GM18858 (cell line): ENCODE data around the gene AARS1.
"Not testable (repeated sequence)": the region's sequence is repeated elsewhere in the genome, so short reads cannot be mapped to it uniquely, and the experiment has no call there.

Source experiments
- ATAC-seq: cut with Tn5 transposase; IDR thresholded peaks from one replicate; pipeline ENCODE4 v1.9.1; 2021; ENCODE audit not compliant: unreplicated experiment

The AARS1 gene

GRCh38 chr16:70225430-70225829 is 63.9 kb downstream of the AARS1 start:
- ATAC-seq = not testable (repeated sequence)

GRCh38 chr16:70224645-70225044 is 64.7 kb downstream of the AARS1 start:
- not testable (repeated sequence) for ATAC-seq

GRCh38 chr16:70223971-70224513 is 65.3 kb downstream of the AARS1 start:
- ATAC-seq = not testable (repeated sequence)

DNA sequence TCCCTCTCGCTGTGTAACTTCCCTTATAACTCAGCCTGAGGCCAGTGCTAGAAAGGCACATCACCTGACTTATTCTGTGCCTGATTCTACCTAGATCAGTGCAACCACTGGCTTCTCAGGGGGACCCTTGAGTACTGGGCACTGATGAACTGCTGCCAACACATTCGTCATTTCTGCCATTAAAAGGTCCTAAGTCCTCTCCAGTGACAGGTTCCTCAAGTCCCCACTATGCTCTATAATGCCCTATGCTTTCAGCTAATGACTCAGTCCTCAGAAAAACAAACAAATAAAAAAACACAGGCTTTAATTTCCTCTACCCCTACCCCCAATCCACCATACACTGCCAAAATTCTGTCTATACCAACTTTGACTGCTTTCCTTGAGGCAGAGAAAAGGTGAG is 66.1 kb downstream of the AARS1 start:
- not testable (repeated sequence) for ATAC-seq

GRCh38 chr16:70222574-70222973 is 66.7 kb downstream of the AARS1 start:
- ATAC-seq = not testable (repeated sequence)

GRCh38 chr16:70218586-70218985 is 70.7 kb downstream of the AARS1 start:
- not testable (repeated sequence) for ATAC-seq

GRCh38 chr16:70206382-70206781 is 82.9 kb downstream of the AARS1 start:
- not testable (repeated sequence) for ATAC-seq

DNA sequence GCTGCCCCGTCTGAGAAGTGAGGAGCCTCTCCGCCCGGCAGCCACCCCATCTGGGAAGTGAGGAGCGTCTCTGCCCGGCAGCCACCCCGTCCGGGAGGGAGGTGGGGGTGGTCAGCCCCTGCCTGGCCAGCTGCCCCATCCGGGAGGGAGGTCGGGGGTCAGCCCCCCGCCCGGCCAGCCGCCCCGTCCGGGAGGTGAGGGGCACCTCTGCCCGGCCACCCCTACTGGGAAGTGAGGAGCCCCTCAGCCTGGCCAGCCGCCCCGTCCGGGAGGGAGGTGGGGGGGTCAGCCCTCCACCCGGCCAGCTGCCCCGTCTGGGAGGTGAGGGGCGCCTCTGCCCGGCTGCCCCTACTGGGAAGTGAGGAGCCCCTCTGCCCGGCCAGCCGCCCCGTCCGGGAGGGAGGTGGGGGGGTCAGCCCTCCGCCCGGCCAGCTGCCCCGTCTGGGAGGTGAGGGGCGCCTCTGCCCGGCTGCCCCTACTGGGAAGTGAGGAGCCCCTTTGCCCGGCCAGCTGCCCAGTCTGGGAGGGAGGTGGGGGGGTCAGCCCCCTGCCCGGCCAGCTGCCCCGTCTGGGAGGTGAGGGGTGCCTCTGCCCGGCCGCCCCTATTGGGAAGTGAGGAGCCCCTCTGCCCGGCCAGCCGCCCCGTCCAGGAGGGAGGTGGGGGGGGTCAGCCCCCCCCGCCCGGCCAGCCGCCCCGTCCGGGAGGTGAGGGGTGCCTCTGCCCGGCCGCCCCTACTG is 84.5 kb downstream of the AARS1 start:
- not testable (repeated sequence) for ATAC-seq

GRCh38 chr16:70204010-70204409 is 85.3 kb downstream of the AARS1 start:
- not testable (repeated sequence) for ATAC-seq

DNA sequence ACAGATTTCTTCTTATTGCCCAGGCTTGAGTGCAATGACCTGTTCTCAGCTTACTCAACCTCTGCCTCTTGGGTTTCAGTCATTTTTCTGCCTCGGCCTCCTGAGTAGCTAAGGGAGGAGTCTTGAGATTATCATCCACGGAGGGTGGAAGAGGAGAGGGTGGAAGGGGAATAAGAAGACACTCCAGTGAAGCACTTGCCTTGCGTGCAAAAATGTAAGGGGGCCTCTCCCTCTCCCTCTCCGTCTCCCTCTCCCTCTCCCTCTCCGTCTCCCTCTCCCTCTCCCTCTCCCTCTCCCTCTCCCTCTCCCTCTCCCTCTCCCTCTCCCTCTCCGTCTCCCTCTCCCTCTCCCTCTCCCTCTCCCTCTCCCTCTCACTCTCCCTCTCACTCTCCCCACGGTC is 85.8 kb downstream of the AARS1 start:
- ATAC-seq = not testable (repeated sequence)
